K562 (cell line): ENCODE measurements around the gene TP53I13. TPM values are rescaled to one million over a fixed set of nuclear protein-coding genes. Genes with fewer than 3 reads are reported as not detected.

ENCODE experiments used
- CHD2 ChIP-seq: IDR thresholded peaks from 2 replicates; pipeline ENCODE4 v1.6.1; 2011; ENCODE audit warnings: low read depth, low read length
- DDX20 ChIP-seq: fragments of 450-650 bp; IDR thresholded peaks from 2 replicates; pipeline ENCODE4 v1.6.1; 2016; ENCODE audit warnings: missing genetic modification characterization, low read depth, mild to moderate bottlenecking, missing compliant biosample characterization, moderate library complexity
- E2F3 ChIP-seq: fragments of 250-450 bp; sonication (Bioruptor Pico); IDR thresholded peaks from 2 replicates; pipeline ENCODE4 v1.4.0; 2020; ENCODE audit warnings: mild to moderate bottlenecking
- E2F8 ChIP-seq: fragments of 450-650 bp; IDR thresholded peaks from 2 replicates; pipeline ENCODE4 v1.7.1; 2018; ENCODE audit warnings: mild to moderate bottlenecking, low read depth; ENCODE audit not compliant: partially characterized antibody
- EGR1 ChIP-seq: fragments of 450-650 bp; conservative IDR thresholded peaks from 2 replicates; pipeline ENCODE4 v1.6.1; 2017; ENCODE audit warnings: mild to moderate bottlenecking
- ELK3 ChIP-seq: fragments of 450-650 bp; formaldehyde crosslinking; IDR thresholded peaks from 2 replicates; pipeline ENCODE4 v1.4.0; 2020; ENCODE audit warnings: mild to moderate bottlenecking
- GATAD2B ChIP-seq: fragments of 450-650 bp; IDR thresholded peaks from 2 replicates; pipeline ENCODE4 v1.6.1; 2017; ENCODE audit warnings: mild to moderate bottlenecking, borderline replicate concordance
- GTF2B ChIP-seq: IDR thresholded peaks from 2 replicates; pipeline ENCODE4 v1.6.1; 2011; ENCODE audit not compliant: insufficient read length; ENCODE audit errors: extremely low read depth
- KDM4B ChIP-seq, 2 experiments: fragments of 450-650 bp in 1 of 2; sonication (generic) in 1 of 2; IDR thresholded peaks; 2 replicates each; pipeline ENCODE4 v1.6.1; 2016 to 2017; ENCODE audit warnings: borderline replicate concordance in 2 of 2, antibody characterized with exemption in 1 of 2, low read depth in 1 of 2, mild to moderate bottlenecking in 1 of 2
- MAZ ChIP-seq, 2 experiments: fragments of 450-650 bp in 1 of 2; sonication (generic) in 1 of 2; formaldehyde crosslinking; IDR thresholded peaks in 1 of 2; conservative IDR thresholded peaks in 1 of 2; 2 replicates each; pipeline versions ENCODE4 v1.4.0 to v1.5.0; 2020; ENCODE audit warnings: mild to moderate bottlenecking in 1 of 2, missing genetic modification reagents in 1 of 2
- PHB2 ChIP-seq: fragments of 450-650 bp; IDR thresholded peaks from 2 replicates; pipeline ENCODE4 v1.6.1; 2017; ENCODE audit warnings: low read depth
- POLR2AphosphoS2 ChIP-seq: IDR thresholded peaks from 2 replicates; pipeline ENCODE4 v1.6.1; 2012; ENCODE audit warnings: low read length, improper control_type of control experiment
- RBM22 ChIP-seq: fragments of 200-400 bp; formaldehyde crosslinking; IDR thresholded peaks from 2 replicates; pipeline ENCODE4 v1.6.1; 2018; ENCODE audit warnings: low read length, low read depth; ENCODE audit not compliant: poor library complexity, severe bottlenecking
- RUNX1 ChIP-seq: sonication (generic); IDR thresholded peaks from 2 replicates; pipeline ENCODE4 v1.6.1; 2016; ENCODE audit warnings: antibody characterized with exemption, low read depth
- SIN3A ChIP-seq, 2 experiments: fragments of 150-350 bp in 1 of 2; IDR thresholded peaks; 2 replicates each; pipeline ENCODE4 v1.6.1; 2011 to 2016; ENCODE audit warnings: borderline replicate concordance in 2 of 2, low read depth in 2 of 2, low read length in 2 of 2, mild to moderate bottlenecking in 2 of 2, moderate library complexity in 2 of 2; ENCODE audit not compliant: control insufficient read depth in 1 of 2
- SNIP1 ChIP-seq: fragments of 450-650 bp; IDR thresholded peaks from 2 replicates; pipeline ENCODE4 v1.7.1; 2017; ENCODE audit warnings: low read depth, mild to moderate bottlenecking
- TEAD1 ChIP-seq, 2 experiments: fragments of 450-650 bp in 1 of 2; sonication (generic) in 1 of 2; formaldehyde crosslinking; IDR thresholded peaks; 2 replicates each; pipeline versions ENCODE4 v1.4.0 to v1.8.0; 2020 to 2022; ENCODE audit warnings: mild to moderate bottlenecking in 2 of 2, missing genetic modification reagents in 1 of 2
- TRIM24 ChIP-seq, 2 experiments: fragments of 450-650 bp; IDR thresholded peaks; 2 replicates each; pipeline ENCODE4 v1.6.1; 2016
- ZFX ChIP-seq: sonication (generic); formaldehyde crosslinking; IDR thresholded peaks from 2 replicates; pipeline ENCODE4 v1.8.0; 2022; ENCODE audit warnings: mild to moderate bottlenecking, missing genetic modification reagents, moderate library complexity
- ZNF408 ChIP-seq: fragments of 250-450 bp; sonication (Bioruptor Pico); IDR thresholded peaks from 2 replicates; pipeline ENCODE4 v1.4.0; 2020; ENCODE audit warnings: low read depth, mild to moderate bottlenecking, moderate library complexity
- ZNF444 ChIP-seq: fragments of 250-450 bp; sonication (Bioruptor Pico); IDR thresholded peaks from 2 replicates; pipeline ENCODE4 v1.4.0; 2020; ENCODE audit warnings: mild to moderate bottlenecking, moderate library complexity
- ZNF561 ChIP-seq: fragments of 450-650 bp; formaldehyde crosslinking; conservative IDR thresholded peaks from 2 replicates; pipeline ENCODE4 v1.4.0; 2020; ENCODE audit warnings: mild to moderate bottlenecking, moderate library complexity
- polyA plus RNA-seq, 8 experiments: library from polyadenylated mRNA; depleted of rRNA in 4 of 8; stranded (reverse) in 5 of 8; unstranded in 3 of 8; fragments of >200 nt; fragmentation: Nextera tagmentation in 2 of 8; fragmentation: Illumina TruSeq in 1 of 8; extraction: Ambion mirVana in 2 of 8; extraction: Trizol in 1 of 8; gene quantifications; 2 replicates each; pipeline versions ENCODE4 v1.2.1 to v1.2.3, GENCODE V29; 2011 to 2014; ENCODE audit warnings: inconsistent platforms in 1 of 8, missing spikeins in 1 of 8
- total RNA-seq, 7 experiments: library from RNA; depleted of rRNA in 6 of 7; stranded (reverse); fragments of >200 nt in 6 of 7; fragmentation: Illumina TruSeq in 2 of 7; extraction: Trizol in 2 of 7; gene quantifications; 2 replicates each; pipeline versions ENCODE4 v1.2.1 to v1.2.3, GENCODE V29; 2011 to 2021; ENCODE audit warnings: low replicate concordance in 1 of 7
- TF ChIP-seq, protein P1 (sequence below): fragments of 250-450 bp; sonication (Bioruptor Pico); IDR thresholded peaks from 2 replicates; pipeline ENCODE4 v1.9.0; 2021; ENCODE audit warnings: mild to moderate bottlenecking

Gene TP53I13
- total and polyA plus RNA-seq, 9 of the 15 experiments (the other 6 are each of a cell fraction or from before 2014, with no cell fraction given): 0.08 to 28.3 (median 9.1) TPM

DNA sequence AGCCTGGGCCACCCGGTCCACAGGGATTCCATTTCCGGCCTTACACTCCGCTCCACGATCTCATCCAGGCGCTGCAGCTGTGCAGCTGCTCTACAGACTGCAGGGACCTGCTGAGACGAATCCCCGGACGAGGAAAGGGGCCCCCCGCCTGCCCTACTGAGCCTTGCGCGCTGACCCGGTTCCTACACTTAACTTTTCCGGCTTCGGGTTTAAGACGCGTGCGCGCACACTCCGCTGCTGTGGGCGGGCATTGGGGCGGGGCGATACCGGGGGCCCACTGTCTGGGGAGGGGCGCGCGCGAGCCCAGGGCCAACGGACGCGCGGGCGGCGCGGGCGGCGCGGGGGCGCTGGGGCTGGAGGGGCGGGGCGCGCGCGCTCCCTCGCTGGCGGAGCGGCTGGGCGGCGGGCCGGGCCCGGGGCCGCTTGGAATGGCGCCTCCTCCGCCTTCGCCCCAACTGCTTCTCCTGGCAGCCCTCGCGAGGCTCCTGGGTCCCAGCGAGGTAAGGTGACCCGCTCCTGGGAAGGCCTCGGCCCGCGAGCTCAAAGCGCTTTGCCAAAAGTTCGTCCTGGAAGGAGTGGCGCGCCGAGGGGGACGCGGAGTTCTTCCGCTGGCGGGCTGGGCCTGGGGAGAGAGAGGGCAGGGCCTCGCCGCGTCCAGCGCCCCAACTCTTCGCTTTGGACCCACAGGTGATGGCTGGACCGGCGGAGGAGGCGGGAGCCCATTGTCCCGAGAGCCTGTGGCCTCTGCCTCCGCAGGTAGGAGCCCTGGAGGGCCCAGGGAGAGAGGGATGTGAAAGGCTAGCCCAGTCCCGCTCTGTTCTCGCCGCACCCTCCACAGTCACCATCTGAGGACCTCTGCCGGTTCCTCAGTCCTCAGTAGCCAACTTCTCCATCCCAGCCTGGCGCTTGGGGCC is at the start of gene TP53I13 (continued):
- no peak for TF ChIP-seq ZNF408
- TF ChIP-seq KDM4B (IDR thresholded peaks at IDR 0.05; ENCODE audit: borderline replicate concordance in 2 of 2, low read depth in 1 of 2): no peak
- no peak for TF ChIP-seq ZNF444 (CRISPR knock-in tag)
- no peak for TF ChIP-seq TEAD1 (CRISPR knock-in tag; IDR thresholded peaks at IDR 0.05)
- no peak for TF ChIP-seq SNIP1
- no peak for TF ChIP-seq E2F8
- 0 out of 2 replicates have a peak, but pooled peaks have one; percentile 16 for TF ChIP-seq E2F3 (CRISPR knock-in tag)
- TF ChIP-seq, protein P1, sequence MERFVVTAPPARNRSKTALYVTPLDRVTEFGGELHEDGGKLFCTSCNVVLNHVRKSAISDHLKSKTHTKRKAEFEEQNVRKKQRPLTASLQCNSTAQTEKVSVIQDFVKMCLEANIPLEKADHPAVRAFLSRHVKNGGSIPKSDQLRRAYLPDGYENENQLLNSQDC (CRISPR knock-in tag): no peak
- 0 out of 2 replicates have a peak, but pooled peaks have one; percentile 49 for TF ChIP-seq GATAD2B
- no peak for TF ChIP-seq DDX20 (tag)
- no peak for TF ChIP-seq ZNF561 (CRISPR knock-in tag)
- TF ChIP-seq MAZ (CRISPR knock-in tag; conservative IDR thresholded peaks at IDR 0.05 in 1 of 2, IDR thresholded peaks at IDR 0.05 in 1 of 2): peak in 1 of 2 experiments; percentile 48; a peak in 2 of 4 replicates
- peak; percentile 87 for TF ChIP-seq ZFX
- TF ChIP-seq CHD2: peak; percentile 30; the same call in 1 of the 2 replicates
- TF ChIP-seq EGR1: peak; percentile 15; the same call in 1 of the 2 replicates
- no peak for TF ChIP-seq GTF2B
- TF ChIP-seq RBM22: no peak
- no peak for TF ChIP-seq TRIM24 (IDR thresholded peaks at IDR 0.05)
- no peak for TF ChIP-seq RUNX1
- TF ChIP-seq SIN3A (IDR thresholded peaks at IDR 0.05; ENCODE audit: borderline replicate concordance in 2 of 2, control insufficient read depth in 1 of 2, low read depth in 2 of 2, low read length in 2 of 2): peak; percentile 7 to 39; a peak in 1 of 4 replicates
- TF ChIP-seq ELK3 (CRISPR knock-in tag): no peak
- TF ChIP-seq PHB2: no peak
- no peak for TF ChIP-seq POLR2AphosphoS2
